ENCODE data around the gene NOTUM.

The NOTUM gene

DNA sequence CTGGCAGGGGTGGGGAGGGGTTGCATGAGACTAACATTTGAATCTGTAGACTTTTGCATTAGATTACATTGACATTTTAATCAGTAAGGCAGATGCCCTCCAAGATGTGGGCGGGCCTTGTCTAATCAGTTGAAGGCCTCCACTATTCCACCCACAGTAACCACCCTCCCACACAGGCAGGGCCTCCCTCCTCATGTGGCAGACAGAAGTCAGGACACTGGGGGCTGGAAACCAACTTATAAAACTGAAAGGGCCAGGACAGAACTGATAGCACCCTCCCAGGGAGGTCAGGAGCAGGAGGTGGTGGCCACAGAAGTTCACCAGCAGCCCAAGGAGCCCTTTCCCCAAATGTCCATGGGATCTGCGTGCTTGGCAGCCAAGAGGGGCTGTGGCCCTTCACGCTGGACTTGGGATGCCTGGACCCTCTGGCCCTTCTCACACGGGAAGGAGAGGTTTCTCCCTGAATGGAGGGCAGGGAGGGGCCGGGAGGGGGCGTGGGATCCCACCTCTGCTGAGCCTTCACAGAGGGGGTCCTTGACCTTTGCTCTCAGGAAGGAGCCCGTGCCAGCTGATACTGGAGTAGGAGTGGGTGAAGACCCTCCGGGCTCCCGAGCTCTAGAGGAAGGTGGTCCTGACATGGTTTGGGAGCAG, 28.5 kb downstream of the NOTUM start:
- H3K4me3 ChIP-seq (ENCODE audit: control insufficient read depth, low read depth, low read length): no peak overlapping the region
- TF ChIP-seq, protein P1, sequence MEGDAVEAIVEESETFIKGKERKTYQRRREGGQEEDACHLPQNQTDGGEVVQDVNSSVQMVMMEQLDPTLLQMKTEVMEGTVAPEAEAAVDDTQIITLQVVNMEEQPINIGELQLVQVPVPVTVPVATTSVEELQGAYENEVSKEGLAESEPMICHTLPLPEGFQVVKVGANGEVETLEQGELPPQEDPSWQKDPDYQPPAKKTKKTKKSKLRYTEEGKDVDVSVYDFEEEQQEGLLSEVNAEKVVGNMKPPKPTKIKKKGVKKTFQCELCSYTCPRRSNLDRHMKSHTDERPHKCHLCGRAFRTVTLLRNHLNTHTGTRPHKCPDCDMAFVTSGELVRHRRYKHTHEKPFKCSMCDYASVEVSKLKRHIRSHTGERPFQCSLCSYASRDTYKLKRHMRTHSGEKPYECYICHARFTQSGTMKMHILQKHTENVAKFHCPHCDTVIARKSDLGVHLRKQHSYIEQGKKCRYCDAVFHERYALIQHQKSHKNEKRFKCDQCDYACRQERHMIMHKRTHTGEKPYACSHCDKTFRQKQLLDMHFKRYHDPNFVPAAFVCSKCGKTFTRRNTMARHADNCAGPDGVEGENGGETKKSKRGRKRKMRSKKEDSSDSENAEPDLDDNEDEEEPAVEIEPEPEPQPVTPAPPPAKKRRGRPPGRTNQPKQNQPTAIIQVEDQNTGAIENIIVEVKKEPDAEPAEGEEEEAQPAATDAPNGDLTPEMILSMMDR (conservative IDR thresholded peaks at IDR 0.05; ENCODE audit: control insufficient read depth, insufficient read depth, low read depth, low read length): no peak
- no peak for DNase-seq (ENCODE audit: low read depth)

- DNase-seq (ENCODE audit: low read depth): no peak
- no peak overlapping the region for H3K4me3 ChIP-seq (ENCODE audit: control insufficient read depth, low read depth, low read length)
- TF ChIP-seq, protein P1 (conservative IDR thresholded peaks at IDR 0.05; ENCODE audit: control insufficient read depth, insufficient read depth, low read depth, low read length): no peak
Observed at GRCh38 chr17:81931557-81932332, 29.2 kb downstream of the NOTUM start.

DNA sequence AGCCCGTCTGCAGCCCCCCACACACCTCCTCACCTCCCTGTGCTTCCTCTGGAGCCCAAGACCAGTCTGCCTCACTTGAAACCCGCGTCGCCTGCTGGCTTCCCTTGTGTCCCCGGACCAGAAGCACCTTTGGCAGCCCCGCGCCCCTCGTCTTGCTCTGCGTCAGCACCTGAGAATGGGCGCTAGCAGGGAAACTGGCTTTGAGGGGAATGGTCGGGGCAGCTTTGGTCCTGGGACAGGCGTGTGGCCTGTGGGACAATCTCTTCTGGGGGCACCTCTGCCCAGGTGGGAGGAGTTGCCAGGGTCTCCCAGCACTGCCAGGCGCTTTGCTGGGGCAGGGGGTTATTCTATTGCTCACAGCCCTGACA, 29.8 kb downstream of the NOTUM start:
- no peak overlapping the region for H3K4me3 ChIP-seq (ENCODE audit: control insufficient read depth, low read depth, low read length)
- TF ChIP-seq, protein P1 (conservative IDR thresholded peaks at IDR 0.05; ENCODE audit: control insufficient read depth, insufficient read depth, low read depth, low read length): no peak
- no peak for DNase-seq (ENCODE audit: low read depth)

DNA sequence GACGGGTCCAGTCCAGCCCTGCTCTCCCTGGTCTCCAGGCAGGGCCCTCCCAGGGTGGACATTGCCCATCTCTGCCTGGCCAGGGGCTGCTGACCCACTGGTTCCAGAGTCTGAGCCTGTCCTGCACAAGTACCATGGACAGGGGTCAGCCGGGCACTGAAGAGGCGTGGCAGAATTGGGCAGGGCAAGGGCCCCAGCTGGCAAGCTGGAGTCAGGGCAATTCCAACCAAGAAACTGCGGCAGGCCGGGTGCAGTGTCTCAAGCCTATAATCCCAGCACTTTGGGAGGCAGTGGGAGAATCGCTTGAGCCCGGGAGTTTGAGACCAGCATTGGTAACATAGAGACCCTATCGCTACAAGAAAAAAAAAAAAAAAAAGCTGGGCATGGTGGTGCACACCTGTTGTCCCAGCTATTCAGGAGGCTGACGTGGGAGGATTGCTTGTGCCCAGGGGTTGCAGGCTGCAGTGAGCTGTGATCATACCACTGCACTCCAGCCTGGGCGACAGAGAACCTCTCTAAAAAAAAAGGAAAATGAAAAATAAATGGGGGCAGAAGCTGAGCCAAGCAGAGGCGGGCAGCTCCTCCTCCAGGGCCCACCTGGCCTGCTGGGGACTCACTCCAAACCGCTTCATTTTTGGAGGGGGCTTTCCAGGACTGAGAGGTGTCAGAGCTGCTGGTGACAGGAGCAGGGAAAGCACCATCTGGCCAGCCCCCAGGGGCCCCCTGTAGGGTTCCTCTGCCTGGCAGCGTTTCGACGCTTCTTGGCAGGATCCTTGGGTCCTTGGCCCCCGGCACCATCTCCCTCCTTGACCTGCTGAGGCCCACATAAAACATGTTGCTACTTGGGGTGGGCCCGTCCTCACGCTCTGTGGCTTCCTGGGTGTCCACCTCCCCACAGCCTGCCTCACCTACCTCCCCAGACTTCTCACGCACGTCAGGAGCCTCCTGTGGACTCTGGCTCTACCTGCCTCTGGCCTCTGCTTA, 30.6 kb downstream of the NOTUM start:
- H3K4me3 ChIP-seq (ENCODE audit: control insufficient read depth, low read depth, low read length): no peak overlapping the region
- TF ChIP-seq, protein P1 (conservative IDR thresholded peaks at IDR 0.05; ENCODE audit: control insufficient read depth, insufficient read depth, low read depth, low read length): no peak
- no peak for DNase-seq (ENCODE audit: low read depth)

- DNase-seq (ENCODE audit: low read depth): no peak
- TF ChIP-seq, protein P1 (conservative IDR thresholded peaks at IDR 0.05; ENCODE audit: control insufficient read depth, insufficient read depth, low read depth, low read length): no peak
- no peak overlapping the region for H3K4me3 ChIP-seq (ENCODE audit: control insufficient read depth, low read depth, low read length)
Observed at GRCh38 chr17:81929253-81930141, 31.5 kb downstream of the NOTUM start.

Measured in fibroblast of mammary gland (primary cell).